ENCODE measurements around the gene FNDC1. TPM values are rescaled to one million over a fixed set of nuclear protein-coding genes. Genes with fewer than 3 reads are reported as not detected.
A peak's percentile ranks its signal among the peaks of the same experiment; 100 is the strongest.

FNDC1 gene
- total RNA-seq, 1 experiment from 2014 or later: not detected

- intact Hi-C loops (cut with micrococcal nuclease): no loop called here
- H3K4me3 ChIP-seq (ENCODE audit: low read length): no peak overlapping the region
- ChIA-PET CTCF (no interaction called here), POLR2A (ENCODE audit: unreplicated experiment) (no interaction called here)
- H3K27me3 ChIP-seq (ENCODE audit: low read length): peaks cover 14% of the 10 kb centered on the region
- H3K9ac ChIP-seq (ENCODE audit: low read length): no peak overlapping the region
- no peaks in the 10 kb centered on the region for H3K9me2 ChIP-seq (replicated peaks; ENCODE audit: low read length)
- H2AFZ ChIP-seq (ENCODE audit: low read length): no peak overlapping the region
- no peaks in the 10 kb centered on the region for H3K9me3 ChIP-seq (ENCODE audit: low read length)
- H3F3A ChIP-seq (ENCODE audit: low read length, unreplicated experiment): no peaks in the 10 kb centered on the region
- no peaks in the 10 kb centered on the region for H4K20me1 ChIP-seq (ENCODE audit: low read length)
- no TSS peak for BruUV-seq (replicated peaks)
- DNase-seq (peak; percentile 66), ATAC-seq (peak; percentile 33; the same call in 1 of the 2 replicates)
- no peaks in the 10 kb centered on the region for H3K79me2 ChIP-seq (ENCODE audit: low read length)
- TF ChIP-seq, protein P1, sequence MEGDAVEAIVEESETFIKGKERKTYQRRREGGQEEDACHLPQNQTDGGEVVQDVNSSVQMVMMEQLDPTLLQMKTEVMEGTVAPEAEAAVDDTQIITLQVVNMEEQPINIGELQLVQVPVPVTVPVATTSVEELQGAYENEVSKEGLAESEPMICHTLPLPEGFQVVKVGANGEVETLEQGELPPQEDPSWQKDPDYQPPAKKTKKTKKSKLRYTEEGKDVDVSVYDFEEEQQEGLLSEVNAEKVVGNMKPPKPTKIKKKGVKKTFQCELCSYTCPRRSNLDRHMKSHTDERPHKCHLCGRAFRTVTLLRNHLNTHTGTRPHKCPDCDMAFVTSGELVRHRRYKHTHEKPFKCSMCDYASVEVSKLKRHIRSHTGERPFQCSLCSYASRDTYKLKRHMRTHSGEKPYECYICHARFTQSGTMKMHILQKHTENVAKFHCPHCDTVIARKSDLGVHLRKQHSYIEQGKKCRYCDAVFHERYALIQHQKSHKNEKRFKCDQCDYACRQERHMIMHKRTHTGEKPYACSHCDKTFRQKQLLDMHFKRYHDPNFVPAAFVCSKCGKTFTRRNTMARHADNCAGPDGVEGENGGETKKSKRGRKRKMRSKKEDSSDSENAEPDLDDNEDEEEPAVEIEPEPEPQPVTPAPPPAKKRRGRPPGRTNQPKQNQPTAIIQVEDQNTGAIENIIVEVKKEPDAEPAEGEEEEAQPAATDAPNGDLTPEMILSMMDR (conservative IDR thresholded peaks at IDR 0.05; ENCODE audit: low read depth, low read length): peak; percentile 74
- no peak for TF ChIP-seq EZH2phosphoT487 (IDR thresholded peaks at IDR 0.05; ENCODE audit: borderline replicate concordance, low read length)
- H3K4me1 ChIP-seq (ENCODE audit: insufficient read depth, low read length): no peaks in the 10 kb centered on the region
- H3K36me3 ChIP-seq (ENCODE audit: low read depth, low read length): no peaks in the 10 kb centered on the region
- H3K27ac ChIP-seq (ENCODE audit: low read length): no peak overlapping the region
- no peak overlapping the region for H3K4me2 ChIP-seq (ENCODE audit: low read length)
Observed at GRCh38 chr6:159151266-159151855, 17.8 kb upstream of the FNDC1 start.

GRCh38 chr6:159152041-159152440 lies 17.2 kb upstream of the FNDC1 start:
- Histone ChIP-seq H3K9me3 (ENCODE audit: low read length) (no peaks in the 10 kb centered on the region), H3K4me1 (ENCODE audit: insufficient read depth, low read length) (no peaks in the 10 kb centered on the region), H4K20me1 (ENCODE audit: low read length) (no peaks in the 10 kb centered on the region), H3K79me2 (ENCODE audit: low read length) (no peaks in the 10 kb centered on the region), H3K4me2 (ENCODE audit: low read length) (no peak overlapping the region), H3K9ac (ENCODE audit: low read length) (no peak overlapping the region), H3K27me3 (ENCODE audit: low read length) (peaks cover 7% of the 10 kb centered on the region; the same call in 1 of the 2 replicates), H3K27ac (ENCODE audit: low read length) (no peak overlapping the region), H3K36me3 (ENCODE audit: low read depth, low read length) (no peaks in the 10 kb centered on the region), H3K4me3 (ENCODE audit: low read length) (no peak overlapping the region), H3K9me2 (replicated peaks; ENCODE audit: low read length) (no peaks in the 10 kb centered on the region), H2AFZ (ENCODE audit: low read length) (no peak overlapping the region), H3F3A (ENCODE audit: low read length, unreplicated experiment) (no peaks in the 10 kb centered on the region)
- ATAC-seq: no peak
- CTCF ChIA-PET: no interaction called here
- intact Hi-C loops (cut with micrococcal nuclease): no loop called here
- DNase-seq: no peak
- BruUV-seq (replicated peaks): no TSS peak
- POLR2A ChIA-PET (ENCODE audit: unreplicated experiment): no interaction called here
- TF ChIP-seq EZH2 (IDR thresholded peaks at IDR 0.05; ENCODE audit: low read length, unreplicated experiment) (no peak), EZH2phosphoT487 (IDR thresholded peaks at IDR 0.05; ENCODE audit: borderline replicate concordance, low read length) (no peak)
- TF ChIP-seq, protein P1 (conservative IDR thresholded peaks at IDR 0.05; ENCODE audit: low read depth, low read length): no peak

DNA sequence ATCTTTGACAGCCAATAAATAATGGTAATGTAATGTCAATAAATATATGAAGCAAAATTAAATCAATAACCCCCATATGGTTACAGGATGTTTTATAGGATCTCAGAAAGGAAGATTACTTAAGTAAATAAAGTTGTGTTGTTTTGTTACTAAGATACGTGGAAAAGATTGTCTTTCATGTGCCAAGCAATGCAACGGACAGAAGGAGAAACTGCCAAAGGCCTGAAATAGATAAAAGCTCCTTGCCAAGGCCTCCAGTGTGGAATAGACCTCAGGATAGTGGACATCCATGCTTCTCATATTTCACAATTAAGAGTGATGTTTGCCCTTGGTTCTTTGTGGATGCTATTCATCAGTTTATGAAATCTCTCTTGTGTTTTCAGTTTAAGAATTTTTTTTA lies 16.4 kb upstream of the FNDC1 start:
- H3K79me2 ChIP-seq (ENCODE audit: low read length): no peaks in the 10 kb centered on the region
- no peak overlapping the region for H2AFZ ChIP-seq (ENCODE audit: low read length)
- CTCF ChIA-PET: no interaction called here
- no peaks in the 10 kb centered on the region for H3F3A ChIP-seq (ENCODE audit: low read length, unreplicated experiment)
- no peaks in the 10 kb centered on the region for H3K4me1 ChIP-seq (ENCODE audit: insufficient read depth, low read length)
- DNase-seq (no peak), ATAC-seq (no peak)
- no peaks in the 10 kb centered on the region for H3K36me3 ChIP-seq (ENCODE audit: low read depth, low read length)
- H3K4me3 ChIP-seq (ENCODE audit: low read length): no peak overlapping the region
- H3K27me3 ChIP-seq (ENCODE audit: low read length): peaks cover 3% of the 10 kb centered on the region; the same call in 1 of the 2 replicates
- no peaks in the 10 kb centered on the region for H4K20me1 ChIP-seq (ENCODE audit: low read length)
- TF ChIP-seq EZH2phosphoT487 (IDR thresholded peaks at IDR 0.05; ENCODE audit: borderline replicate concordance, low read length) (no peak), EZH2 (IDR thresholded peaks at IDR 0.05; ENCODE audit: low read length, unreplicated experiment) (no peak)
- TF ChIP-seq, protein P1 (conservative IDR thresholded peaks at IDR 0.05; ENCODE audit: low read depth, low read length): no peak
- no peak overlapping the region for H3K4me2 ChIP-seq (ENCODE audit: low read length)
- H3K9me3 ChIP-seq (ENCODE audit: low read length): no peaks in the 10 kb centered on the region
- no peak overlapping the region for H3K9ac ChIP-seq (ENCODE audit: low read length)
- BruUV-seq (replicated peaks): no TSS peak
- POLR2A ChIA-PET (ENCODE audit: unreplicated experiment): no interaction called here
- intact Hi-C loops (cut with micrococcal nuclease): no loop called here
- H3K9me2 ChIP-seq (replicated peaks; ENCODE audit: low read length): no peaks in the 10 kb centered on the region
- H3K27ac ChIP-seq (ENCODE audit: low read length): no peak overlapping the region
